HepG2 (cell line): ENCODE measurements around the gene TAF3. TPM values are rescaled to one million over a fixed set of nuclear protein-coding genes. Genes with fewer than 3 reads are reported as not detected.

ENCODE experiments used
- CAMTA2 ChIP-seq: sonication (generic); formaldehyde crosslinking; IDR thresholded peaks from 2 replicates; pipeline ENCODE4 v1.4.0; 2020; ENCODE audit warnings: mild to moderate bottlenecking, missing genetic modification reagents, borderline replicate concordance
- CENPT ChIP-seq: sonication (generic); formaldehyde crosslinking; IDR thresholded peaks from 2 replicates; pipeline ENCODE4 v1.8.0; 2022; ENCODE audit warnings: low read depth, mild to moderate bottlenecking, moderate library complexity, missing genetic modification reagents
- HDAC1 ChIP-seq: sonication (generic); formaldehyde crosslinking; IDR thresholded peaks from 2 replicates; pipeline ENCODE4 v1.5.1; 2020; ENCODE audit warnings: mild to moderate bottlenecking, missing genetic modification reagents
- HOXA5 ChIP-seq: sonication (generic); formaldehyde crosslinking; IDR thresholded peaks from 2 replicates; pipeline ENCODE4 v1.4.0; 2020; ENCODE audit warnings: missing genetic modification reagents
- IKZF1 ChIP-seq: fragments of 450-650 bp; IDR thresholded peaks from 2 replicates; pipeline ENCODE4 v1.7.1; 2016
- NR2F1 ChIP-seq, 2 experiments: fragments of 450-650 bp in 1 of 2; formaldehyde crosslinking in 1 of 2; IDR thresholded peaks; 2 replicates each; pipeline versions ENCODE4 v1.5.0 to v1.6.1; 2016 to 2020; ENCODE audit warnings: mild to moderate bottlenecking in 1 of 2, missing compliant biosample characterization in 1 of 2, missing genetic modification reagents in 1 of 2, moderate library complexity in 1 of 2
- NR3C1 ChIP-seq: sonication (generic); formaldehyde crosslinking; IDR thresholded peaks from 2 replicates; pipeline ENCODE4 v1.4.0; 2020; ENCODE audit warnings: missing genetic modification reagents
- SAP130 ChIP-seq: IDR thresholded peaks from 2 replicates; pipeline ENCODE4 v1.6.1; 2016; ENCODE audit warnings: low read depth
- SMARCC2 ChIP-seq: fragments of 450-650 bp; IDR thresholded peaks from 2 replicates; pipeline ENCODE4 v1.6.1; 2017; ENCODE audit warnings: antibody characterized with exemption, mild to moderate bottlenecking
- SNAPC2 ChIP-seq: sonication (generic); formaldehyde crosslinking; IDR thresholded peaks from 2 replicates; pipeline ENCODE4 v1.8.1; 2022; ENCODE audit warnings: mild to moderate bottlenecking, missing genetic modification reagents
- SOX5 ChIP-seq: IDR thresholded peaks from 2 replicates; pipeline ENCODE4 v1.6.1; 2016; ENCODE audit warnings: borderline replicate concordance
- SRF ChIP-seq: IDR thresholded peaks from 2 replicates; pipeline ENCODE4 v1.6.1; 2011; ENCODE audit warnings: mild to moderate bottlenecking, low read depth, low read length, moderate library complexity
- TARDBP ChIP-seq: sonication (generic); formaldehyde crosslinking; IDR thresholded peaks from 2 replicates; pipeline ENCODE4 v1.8.0; 2022; ENCODE audit warnings: mild to moderate bottlenecking, missing genetic modification reagents
- TBX2 ChIP-seq: sonication (generic); formaldehyde crosslinking; IDR thresholded peaks from 2 replicates; pipeline ENCODE4 v1.5.0; 2020; ENCODE audit warnings: missing genetic modification reagents, mild to moderate bottlenecking, borderline replicate concordance
- ZBTB42 ChIP-seq: sonication (generic); formaldehyde crosslinking; IDR thresholded peaks from 2 replicates; pipeline ENCODE4 v1.5.0; 2020; ENCODE audit warnings: mild to moderate bottlenecking, missing genetic modification reagents
- ZNF142 ChIP-seq: sonication (generic); formaldehyde crosslinking; IDR thresholded peaks from 2 replicates; pipeline ENCODE4 v1.4.0; 2020; ENCODE audit warnings: missing genetic modification reagents
- ZNF143 ChIP-seq: sonication (generic); formaldehyde crosslinking; IDR thresholded peaks from 2 replicates; pipeline ENCODE4 v1.4.0; 2020; ENCODE audit warnings: missing genetic modification reagents
- ZNF337 ChIP-seq: sonication (generic); formaldehyde crosslinking; IDR thresholded peaks from 2 replicates; pipeline ENCODE4 v1.5.1; 2020; ENCODE audit warnings: missing genetic modification reagents, low read depth, mild to moderate bottlenecking, borderline replicate concordance
- ZNF430 ChIP-seq: sonication (generic); formaldehyde crosslinking; IDR thresholded peaks from 2 replicates; pipeline ENCODE4 v1.9.0; 2021; ENCODE audit warnings: mild to moderate bottlenecking, missing genetic modification reagents
- ZNF552 ChIP-seq: sonication (generic); formaldehyde crosslinking; IDR thresholded peaks from 2 replicates; pipeline ENCODE4 v1.9.0; 2022; ENCODE audit warnings: missing genetic modification reagents, mild to moderate bottlenecking, borderline replicate concordance
- ZNF572 ChIP-seq: sonication (generic); formaldehyde crosslinking; IDR thresholded peaks from 2 replicates; pipeline ENCODE4 v1.5.1; 2020; ENCODE audit warnings: mild to moderate bottlenecking, missing genetic modification reagents
- ZNF777 ChIP-seq: sonication (generic); formaldehyde crosslinking; IDR thresholded peaks from 2 replicates; pipeline ENCODE4 v1.4.0; 2020; ENCODE audit warnings: missing genetic modification reagents
- ZNF879 ChIP-seq: sonication (generic); formaldehyde crosslinking; IDR thresholded peaks from 2 replicates; pipeline ENCODE4 v1.8.1; 2023; ENCODE audit warnings: missing genetic modification reagents
- polyA plus RNA-seq, 8 experiments: library from polyadenylated mRNA; depleted of rRNA in 3 of 8; stranded (reverse) in 7 of 8; unstranded in 1 of 8; fragments of >200 nt; fragmentation: Illumina TruSeq in 4 of 8; extraction: Trizol in 4 of 8; gene quantifications; 2 replicates each; pipeline versions ENCODE4 v1.2.1 to v1.2.3, GENCODE V29; 2011 to 2016; ENCODE audit warnings: low read depth in 4 of 8, missing spikeins in 1 of 8, mixed read lengths in 1 of 8; ENCODE audit not compliant: insufficient read depth in 1 of 8
- total RNA-seq, 5 experiments: library from RNA; depleted of rRNA; stranded (reverse); fragments of >200 nt; fragmentation: Illumina TruSeq; extraction: Trizol; gene quantifications; 2 replicates each; pipeline ENCODE4 v1.2.3, GENCODE V29; 2016; ENCODE audit warnings: low read depth in 1 of 5
- TF ChIP-seq, protein P1 (sequence below): sonication (generic); formaldehyde crosslinking; IDR thresholded peaks from 2 replicates; pipeline ENCODE4 v1.5.0; 2020; ENCODE audit warnings: missing genetic modification reagents

TAF3 gene
- total and polyA plus RNA-seq, 2 of the 13 experiments (the other 11 are each of a cell fraction or from before 2014, with no cell fraction given): 1.7 to 2.9 TPM

DNA sequence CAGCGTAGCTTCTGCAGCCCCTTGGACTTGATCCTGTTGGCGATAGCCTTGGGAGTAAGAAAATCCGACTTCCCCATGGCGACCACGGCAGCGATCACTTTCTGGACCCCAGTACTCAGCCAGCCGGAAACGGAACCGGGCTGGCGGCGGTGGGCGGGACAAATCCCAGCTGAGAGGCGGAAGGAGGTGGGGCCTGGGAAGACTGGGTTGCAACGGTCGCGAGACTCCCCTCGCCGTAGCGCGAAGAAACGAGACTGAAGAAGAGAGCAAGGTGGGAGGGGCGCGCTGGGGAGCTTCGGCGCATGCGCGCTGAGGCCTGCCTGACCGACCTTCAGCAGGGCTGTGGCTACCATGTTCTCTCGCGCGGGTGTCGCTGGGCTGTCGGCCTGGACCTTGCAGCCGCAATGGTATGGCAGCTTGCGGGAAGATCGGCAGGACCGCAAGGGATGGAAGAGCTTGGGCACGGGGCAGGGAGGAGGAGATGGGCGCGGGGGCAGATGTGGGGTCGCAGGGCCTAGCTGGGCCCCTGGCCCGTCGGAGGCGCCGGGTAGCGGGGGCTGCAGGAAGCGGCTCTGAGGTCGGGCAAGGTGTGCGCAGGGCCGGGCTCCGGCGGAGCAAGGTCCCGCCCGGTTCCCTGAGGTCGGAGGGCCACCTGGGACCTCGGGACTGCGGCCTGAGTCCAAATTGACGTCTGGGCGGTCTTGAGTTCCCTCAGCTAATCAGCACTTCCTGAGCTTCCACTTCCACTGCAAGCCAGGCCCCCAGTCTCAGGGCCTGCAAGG lies 30.3 kb upstream of the TAF3 start, which contains the start of the genes ATP5F1C and KIN (continued):
- TF ChIP-seq HOXA5 (CRISPR knock-in tag) (no peak; the same call in 1 of the 2 replicates), HDAC1 (CRISPR knock-in tag) (peak; percentile 55; the same call in 1 of the 2 replicates), SRF (no peak), ZBTB42 (CRISPR knock-in tag) (no peak), ZNF143 (CRISPR knock-in tag) (peak; percentile 51), ZNF430 (no peak; the same call in 1 of the 2 replicates), IKZF1 (no peak), NR2F1 (CRISPR knock-in tag; IDR thresholded peaks at IDR 0.05) (no peak), ZNF777 (CRISPR knock-in tag) (peak; percentile 83), ZNF552 (CRISPR knock-in tag) (no peak), TARDBP (0 out of 2 replicates have a peak, but pooled peaks have one; percentile 63), CAMTA2 (CRISPR knock-in tag) (peak; percentile 84; the same call in 1 of the 2 replicates), SNAPC2 (peak; percentile 30; the same call in 1 of the 2 replicates), TBX2 (CRISPR knock-in tag) (peak; percentile 55; the same call in 1 of the 2 replicates), SOX5 (CRISPR knock-in tag) (no peak), ZNF879 (peak; percentile 57; the same call in 1 of the 2 replicates), CENPT (CRISPR knock-in tag) (0 out of 2 replicates have a peak, but pooled peaks have one; percentile 48), NR3C1 (CRISPR knock-in tag) (no peak), ZNF572 (CRISPR knock-in tag) (0 out of 2 replicates have a peak, but pooled peaks have one; percentile 48), ZNF337 (peak; percentile 66; the same call in 1 of the 2 replicates), ZNF142 (CRISPR knock-in tag) (no peak), SMARCC2 (no peak), SAP130 (CRISPR knock-in tag) (peak; percentile 89)
- TF ChIP-seq, protein P1, sequence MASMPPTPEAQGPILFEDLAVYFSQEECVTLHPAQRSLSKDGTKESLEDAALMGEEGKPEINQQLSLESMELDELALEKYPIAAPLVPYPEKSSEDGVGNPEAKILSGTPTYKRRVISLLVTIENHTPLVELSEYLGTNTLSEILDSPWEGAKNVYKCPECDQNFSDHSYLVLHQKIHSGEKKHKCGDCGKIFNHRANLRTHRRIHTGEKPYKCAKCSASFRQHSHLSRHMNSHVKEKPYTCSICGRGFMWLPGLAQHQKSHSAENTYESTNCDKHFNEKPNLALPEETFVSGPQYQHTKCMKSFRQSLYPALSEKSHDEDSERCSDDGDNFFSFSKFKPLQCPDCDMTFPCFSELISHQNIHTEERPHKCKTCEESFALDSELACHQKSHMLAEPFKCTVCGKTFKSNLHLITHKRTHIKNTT: no peak
